HEK293 (cell line): Measurements from ENCODE around the gene SYNGR4.

Source experiments
- CTCF ChIA-PET: fragments of 350-600 bp; formaldehyde crosslinking; extraction: SDS; loops from one replicate; lab custom pipeline; 2021; ENCODE audit warnings: antibody characterized with exemption; lab: Yijun Ruan, JAX
- POLR2A ChIA-PET: fragments of 300-600 bp; formaldehyde crosslinking; extraction: SDS; loops from one replicate; lab custom pipeline; 2020; ENCODE audit warnings: antibody characterized with exemption, inconsistent platforms; lab: Yijun Ruan, JAX
- H3K27ac ChIP-seq: fragments of 200-500 bp; sonication (Bioruptor generic); 2 replicates; pipeline ENCODE4 v1.5.1; 2014; ENCODE audit warnings: low read depth, low read length, control low read depth, inconsistent platforms; ENCODE audit errors: extremely low read depth
- H3K36me3 ChIP-seq, 2 experiments: fragments of 200-500 bp in 1 of 2; sonication (Bioruptor generic) in 1 of 2; 1 replicate in 1 of 2; 2 replicates in 1 of 2; pipeline ENCODE4 v1.5.1; 2014 to 2017; ENCODE audit warnings: inconsistent platforms in 2 of 2, low read length in 2 of 2; ENCODE audit not compliant: control insufficient read depth in 2 of 2, insufficient read depth in 1 of 2
- H3K4me1 ChIP-seq: fragments of 200-500 bp; sonication (Bioruptor generic); 2 replicates; pipeline ENCODE4 v1.5.1; 2014; ENCODE audit warnings: mild to moderate bottlenecking, low read length, inconsistent platforms; ENCODE audit not compliant: control insufficient read depth, insufficient read depth
- H3K4me3 ChIP-seq: 2 replicates; pipeline ENCODE4 v1.5.1; 2011; ENCODE audit warnings: low read depth, mild to moderate bottlenecking, control low read depth, low read length, moderate library complexity
- H3K9me3 ChIP-seq: fragments of 200-500 bp; sonication (Bioruptor generic); 2 replicates; pipeline ENCODE4 v1.5.1; 2014; ENCODE audit warnings: low read depth, low read length, inconsistent platforms; ENCODE audit not compliant: control insufficient read depth, insufficient read depth
- KLF7 ChIP-seq: fragments of 450-650 bp; formaldehyde crosslinking; IDR thresholded peaks from 2 replicates; pipeline ENCODE4 v1.5.1; 2016; ENCODE audit warnings: missing biosample characterization, missing genetic modification characterization, borderline replicate concordance
- MZF1 ChIP-seq: fragments of 450-650 bp; formaldehyde crosslinking; IDR thresholded peaks from 2 replicates; pipeline ENCODE4 v1.5.1; 2017; ENCODE audit warnings: missing biosample characterization, missing genetic modification characterization, borderline replicate concordance
- RBAK ChIP-seq: fragments of 450-650 bp; formaldehyde crosslinking; IDR thresholded peaks from 2 replicates; pipeline ENCODE4 v1.5.1; 2016; ENCODE audit warnings: missing biosample characterization, missing genetic modification characterization
- ZEB2 ChIP-seq: fragments of 450-650 bp; formaldehyde crosslinking; IDR thresholded peaks from 2 replicates; pipeline ENCODE4 v1.5.1; 2016; ENCODE audit warnings: missing biosample characterization, missing genetic modification characterization
- ZNF155 ChIP-seq: fragments of 450-650 bp; formaldehyde crosslinking; IDR thresholded peaks from 2 replicates; pipeline ENCODE4 v1.5.1; 2016; ENCODE audit warnings: missing biosample characterization, missing genetic modification characterization
- ZNF2 ChIP-seq: fragments of 450-650 bp; formaldehyde crosslinking; IDR thresholded peaks from 2 replicates; pipeline ENCODE4 v1.5.1; 2016; ENCODE audit warnings: missing biosample characterization, missing genetic modification characterization
- ZNF391 ChIP-seq: fragments of 450-650 bp; formaldehyde crosslinking; IDR thresholded peaks from 2 replicates; pipeline ENCODE4 v1.5.1; 2016; ENCODE audit warnings: low read depth, missing biosample characterization, missing genetic modification characterization, borderline replicate concordance
- ZNF426 ChIP-seq: fragments of 450-650 bp; formaldehyde crosslinking; IDR thresholded peaks from 2 replicates; pipeline ENCODE4 v1.5.1; 2017; ENCODE audit warnings: missing biosample characterization, missing genetic modification characterization, mild to moderate bottlenecking, inconsistent platforms, moderate library complexity
- ZNF521 ChIP-seq: fragments of 450-650 bp; formaldehyde crosslinking; IDR thresholded peaks from 2 replicates; pipeline ENCODE4 v1.5.1; 2017; ENCODE audit warnings: missing biosample characterization, mild to moderate bottlenecking, missing genetic modification characterization
- ZNF658 ChIP-seq: fragments of 450-650 bp; formaldehyde crosslinking; IDR thresholded peaks from 2 replicates; pipeline ENCODE4; 2016; ENCODE audit warnings: missing biosample characterization, missing genetic modification characterization
- ZNF664 ChIP-seq: fragments of 450-650 bp; formaldehyde crosslinking; IDR thresholded peaks from 2 replicates; pipeline ENCODE4 v1.5.1; 2016; ENCODE audit warnings: missing biosample characterization, missing genetic modification characterization
- ZNF792 ChIP-seq: fragments of 450-650 bp; formaldehyde crosslinking; IDR thresholded peaks from 2 replicates; pipeline ENCODE4 v1.5.1; 2016; ENCODE audit warnings: missing biosample characterization, missing genetic modification characterization
- TF ChIP-seq, protein P1 (sequence below): fragments of 450-650 bp; formaldehyde crosslinking; IDR thresholded peaks from 2 replicates; pipeline ENCODE4 v1.5.1; 2016; ENCODE audit warnings: missing biosample characterization, missing genetic modification characterization, low read depth
- TF ChIP-seq, protein P2 (sequence below): fragments of 450-650 bp; formaldehyde crosslinking; IDR thresholded peaks from 2 replicates; pipeline ENCODE4 v1.5.1; 2017; ENCODE audit warnings: missing biosample characterization, missing genetic modification characterization
- TF ChIP-seq, protein P3 (sequence below): fragments of 450-650 bp; formaldehyde crosslinking; IDR thresholded peaks from 2 replicates; pipeline ENCODE4 v1.5.1; 2017; ENCODE audit warnings: missing biosample characterization, missing genetic modification characterization
- TF ChIP-seq, protein P4 (sequence below): fragments of 450-650 bp; formaldehyde crosslinking; IDR thresholded peaks from 2 replicates; pipeline ENCODE4 v1.5.1; 2017; ENCODE audit warnings: missing biosample characterization, missing genetic modification characterization
- TF ChIP-seq, protein P5 (sequence below): fragments of 450-650 bp; formaldehyde crosslinking; IDR thresholded peaks from 2 replicates; pipeline ENCODE4 v1.5.1; 2016; ENCODE audit warnings: missing biosample characterization, missing genetic modification characterization
- TF ChIP-seq, protein P6 (sequence below): fragments of 450-650 bp; formaldehyde crosslinking; IDR thresholded peaks from 2 replicates; pipeline ENCODE4 v1.5.1; 2016; ENCODE audit warnings: missing biosample characterization, missing genetic modification characterization
- TF ChIP-seq, protein P7 (sequence below): fragments of 450-650 bp; formaldehyde crosslinking; IDR thresholded peaks from 2 replicates; pipeline ENCODE4 v1.5.1; 2016; ENCODE audit warnings: missing biosample characterization, missing genetic modification characterization, borderline replicate concordance

SYNGR4 gene

DNA sequence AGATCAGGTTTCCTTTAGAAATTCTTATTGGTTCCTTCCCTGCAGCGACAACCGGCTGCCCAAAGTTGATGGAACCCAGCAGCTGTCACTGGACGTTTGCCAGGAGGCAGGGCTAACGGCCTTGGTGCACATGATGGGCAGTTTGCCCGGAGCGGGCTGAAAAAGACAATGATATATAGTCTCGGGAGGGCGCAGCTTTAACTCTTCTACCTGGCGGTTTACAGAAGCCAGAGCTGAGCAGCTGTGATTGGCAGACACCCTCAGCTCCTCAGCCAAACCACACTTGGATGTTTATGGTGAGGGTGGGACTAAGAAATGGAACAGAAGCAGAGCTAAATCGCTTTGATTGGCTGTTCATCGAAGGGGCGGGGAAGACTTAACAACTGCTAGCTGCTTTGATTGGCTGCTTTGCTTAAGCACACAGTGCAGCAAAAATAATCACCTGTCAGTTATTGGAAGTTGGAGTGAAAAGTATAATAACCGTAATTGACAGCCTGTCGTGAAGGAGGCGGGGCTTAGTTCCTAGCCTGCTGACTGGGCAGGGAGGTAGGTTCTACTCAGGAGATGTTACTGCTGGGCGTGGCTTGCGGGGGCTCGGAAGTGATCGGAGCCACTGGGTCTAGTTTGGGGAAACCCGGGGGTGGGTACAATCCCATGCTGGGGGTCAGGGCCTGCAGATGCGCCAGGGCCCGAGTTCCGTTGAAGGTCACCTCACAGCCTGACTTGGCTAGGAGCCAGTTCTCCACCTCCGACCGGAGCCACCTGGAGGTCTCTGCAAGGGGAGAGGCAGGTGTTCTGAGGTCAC, 31.3 kb upstream of the SYNGR4 start:
- peak overlapping the region; percentile 85 for H3K27ac ChIP-seq
- H3K4me3 ChIP-seq: peak overlapping the region; percentile 26
- no peaks in the 10 kb centered on the region for H3K9me3 ChIP-seq
- TF ChIP-seq, protein P1, sequence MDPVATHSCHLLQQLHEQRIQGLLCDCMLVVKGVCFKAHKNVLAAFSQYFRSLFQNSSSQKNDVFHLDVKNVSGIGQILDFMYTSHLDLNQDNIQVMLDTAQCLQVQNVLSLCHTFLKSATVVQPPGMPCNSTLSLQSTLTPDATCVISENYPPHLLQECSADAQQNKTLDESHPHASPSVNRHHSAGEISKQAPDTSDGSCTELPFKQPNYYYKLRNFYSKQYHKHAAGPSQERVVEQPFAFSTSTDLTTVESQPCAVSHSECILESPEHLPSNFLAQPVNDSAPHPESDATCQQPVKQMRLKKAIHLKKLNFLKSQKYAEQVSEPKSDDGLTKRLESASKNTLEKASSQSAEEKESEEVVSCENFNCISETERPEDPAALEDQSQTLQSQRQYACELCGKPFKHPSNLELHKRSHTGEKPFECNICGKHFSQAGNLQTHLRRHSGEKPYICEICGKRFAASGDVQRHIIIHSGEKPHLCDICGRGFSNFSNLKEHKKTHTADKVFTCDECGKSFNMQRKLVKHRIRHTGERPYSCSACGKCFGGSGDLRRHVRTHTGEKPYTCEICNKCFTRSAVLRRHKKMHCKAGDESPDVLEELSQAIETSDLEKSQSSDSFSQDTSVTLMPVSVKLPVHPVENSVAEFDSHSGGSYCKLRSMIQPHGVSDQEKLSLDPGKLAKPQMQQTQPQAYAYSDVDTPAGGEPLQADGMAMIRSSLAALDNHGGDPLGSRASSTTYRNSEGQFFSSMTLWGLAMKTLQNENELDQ: no peak
- TF ChIP-seq ZNF664 (tag by site-specific recombination) (no peak), MZF1 (no peak), RBAK (tag by site-specific recombination) (no peak), KLF7 (no peak; the same call in 1 of the 2 replicates), ZNF658 (tag by site-specific recombination) (no peak), ZNF426 (tag by site-specific recombination) (no peak), ZEB2 (tag by site-specific recombination) (peak; percentile 58; the same call in 1 of the 2 replicates), ZNF155 (tag by site-specific recombination) (no peak), ZNF792 (no peak), ZNF391 (tag by site-specific recombination) (peak; percentile 60; the same call in 1 of the 2 replicates), ZNF2 (tag by site-specific recombination) (no peak), ZNF521 (no peak)
- TF ChIP-seq, protein P2, sequence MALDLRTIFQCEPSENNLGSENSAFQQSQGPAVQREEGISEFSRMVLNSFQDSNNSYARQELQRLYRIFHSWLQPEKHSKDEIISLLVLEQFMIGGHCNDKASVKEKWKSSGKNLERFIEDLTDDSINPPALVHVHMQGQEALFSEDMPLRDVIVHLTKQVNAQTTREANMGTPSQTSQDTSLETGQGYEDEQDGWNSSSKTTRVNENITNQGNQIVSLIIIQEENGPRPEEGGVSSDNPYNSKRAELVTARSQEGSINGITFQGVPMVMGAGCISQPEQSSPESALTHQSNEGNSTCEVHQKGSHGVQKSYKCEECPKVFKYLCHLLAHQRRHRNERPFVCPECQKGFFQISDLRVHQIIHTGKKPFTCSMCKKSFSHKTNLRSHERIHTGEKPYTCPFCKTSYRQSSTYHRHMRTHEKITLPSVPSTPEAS: no peak
- TF ChIP-seq, protein P3, sequence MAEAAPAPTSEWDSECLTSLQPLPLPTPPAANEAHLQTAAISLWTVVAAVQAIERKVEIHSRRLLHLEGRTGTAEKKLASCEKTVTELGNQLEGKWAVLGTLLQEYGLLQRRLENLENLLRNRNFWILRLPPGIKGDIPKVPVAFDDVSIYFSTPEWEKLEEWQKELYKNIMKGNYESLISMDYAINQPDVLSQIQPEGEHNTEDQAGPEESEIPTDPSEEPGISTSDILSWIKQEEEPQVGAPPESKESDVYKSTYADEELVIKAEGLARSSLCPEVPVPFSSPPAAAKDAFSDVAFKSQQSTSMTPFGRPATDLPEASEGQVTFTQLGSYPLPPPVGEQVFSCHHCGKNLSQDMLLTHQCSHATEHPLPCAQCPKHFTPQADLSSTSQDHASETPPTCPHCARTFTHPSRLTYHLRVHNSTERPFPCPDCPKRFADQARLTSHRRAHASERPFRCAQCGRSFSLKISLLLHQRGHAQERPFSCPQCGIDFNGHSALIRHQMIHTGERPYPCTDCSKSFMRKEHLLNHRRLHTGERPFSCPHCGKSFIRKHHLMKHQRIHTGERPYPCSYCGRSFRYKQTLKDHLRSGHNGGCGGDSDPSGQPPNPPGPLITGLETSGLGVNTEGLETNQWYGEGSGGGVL (tag by site-specific recombination): peak; percentile 38; the same call in 1 of the 2 replicates
- TF ChIP-seq, protein P4, sequence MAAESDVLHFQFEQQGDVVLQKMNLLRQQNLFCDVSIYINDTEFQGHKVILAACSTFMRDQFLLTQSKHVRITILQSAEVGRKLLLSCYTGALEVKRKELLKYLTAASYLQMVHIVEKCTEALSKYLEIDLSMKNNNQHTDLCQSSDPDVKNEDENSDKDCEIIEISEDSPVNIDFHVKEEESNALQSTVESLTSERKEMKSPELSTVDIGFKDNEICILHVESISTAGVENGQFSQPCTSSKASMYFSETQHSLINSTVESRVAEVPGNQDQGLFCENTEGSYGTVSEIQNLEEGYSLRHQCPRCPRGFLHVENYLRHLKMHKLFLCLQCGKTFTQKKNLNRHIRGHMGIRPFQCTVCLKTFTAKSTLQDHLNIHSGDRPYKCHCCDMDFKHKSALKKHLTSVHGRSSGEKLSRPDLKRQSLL (tag by site-specific recombination): no peak
- TF ChIP-seq, protein P5, sequence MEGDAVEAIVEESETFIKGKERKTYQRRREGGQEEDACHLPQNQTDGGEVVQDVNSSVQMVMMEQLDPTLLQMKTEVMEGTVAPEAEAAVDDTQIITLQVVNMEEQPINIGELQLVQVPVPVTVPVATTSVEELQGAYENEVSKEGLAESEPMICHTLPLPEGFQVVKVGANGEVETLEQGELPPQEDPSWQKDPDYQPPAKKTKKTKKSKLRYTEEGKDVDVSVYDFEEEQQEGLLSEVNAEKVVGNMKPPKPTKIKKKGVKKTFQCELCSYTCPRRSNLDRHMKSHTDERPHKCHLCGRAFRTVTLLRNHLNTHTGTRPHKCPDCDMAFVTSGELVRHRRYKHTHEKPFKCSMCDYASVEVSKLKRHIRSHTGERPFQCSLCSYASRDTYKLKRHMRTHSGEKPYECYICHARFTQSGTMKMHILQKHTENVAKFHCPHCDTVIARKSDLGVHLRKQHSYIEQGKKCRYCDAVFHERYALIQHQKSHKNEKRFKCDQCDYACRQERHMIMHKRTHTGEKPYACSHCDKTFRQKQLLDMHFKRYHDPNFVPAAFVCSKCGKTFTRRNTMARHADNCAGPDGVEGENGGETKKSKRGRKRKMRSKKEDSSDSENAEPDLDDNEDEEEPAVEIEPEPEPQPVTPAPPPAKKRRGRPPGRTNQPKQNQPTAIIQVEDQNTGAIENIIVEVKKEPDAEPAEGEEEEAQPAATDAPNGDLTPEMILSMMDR: no peak
- TF ChIP-seq, protein P6, sequence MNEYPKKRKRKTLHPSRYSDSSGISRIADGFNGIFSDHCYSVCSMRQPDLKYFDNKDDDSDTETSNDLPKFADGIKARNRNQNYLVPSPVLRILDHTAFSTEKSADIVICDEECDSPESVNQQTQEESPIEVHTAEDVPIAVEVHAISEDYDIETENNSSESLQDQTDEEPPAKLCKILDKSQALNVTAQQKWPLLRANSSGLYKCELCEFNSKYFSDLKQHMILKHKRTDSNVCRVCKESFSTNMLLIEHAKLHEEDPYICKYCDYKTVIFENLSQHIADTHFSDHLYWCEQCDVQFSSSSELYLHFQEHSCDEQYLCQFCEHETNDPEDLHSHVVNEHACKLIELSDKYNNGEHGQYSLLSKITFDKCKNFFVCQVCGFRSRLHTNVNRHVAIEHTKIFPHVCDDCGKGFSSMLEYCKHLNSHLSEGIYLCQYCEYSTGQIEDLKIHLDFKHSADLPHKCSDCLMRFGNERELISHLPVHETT (tag by site-specific recombination): no peak
- TF ChIP-seq, protein P7, sequence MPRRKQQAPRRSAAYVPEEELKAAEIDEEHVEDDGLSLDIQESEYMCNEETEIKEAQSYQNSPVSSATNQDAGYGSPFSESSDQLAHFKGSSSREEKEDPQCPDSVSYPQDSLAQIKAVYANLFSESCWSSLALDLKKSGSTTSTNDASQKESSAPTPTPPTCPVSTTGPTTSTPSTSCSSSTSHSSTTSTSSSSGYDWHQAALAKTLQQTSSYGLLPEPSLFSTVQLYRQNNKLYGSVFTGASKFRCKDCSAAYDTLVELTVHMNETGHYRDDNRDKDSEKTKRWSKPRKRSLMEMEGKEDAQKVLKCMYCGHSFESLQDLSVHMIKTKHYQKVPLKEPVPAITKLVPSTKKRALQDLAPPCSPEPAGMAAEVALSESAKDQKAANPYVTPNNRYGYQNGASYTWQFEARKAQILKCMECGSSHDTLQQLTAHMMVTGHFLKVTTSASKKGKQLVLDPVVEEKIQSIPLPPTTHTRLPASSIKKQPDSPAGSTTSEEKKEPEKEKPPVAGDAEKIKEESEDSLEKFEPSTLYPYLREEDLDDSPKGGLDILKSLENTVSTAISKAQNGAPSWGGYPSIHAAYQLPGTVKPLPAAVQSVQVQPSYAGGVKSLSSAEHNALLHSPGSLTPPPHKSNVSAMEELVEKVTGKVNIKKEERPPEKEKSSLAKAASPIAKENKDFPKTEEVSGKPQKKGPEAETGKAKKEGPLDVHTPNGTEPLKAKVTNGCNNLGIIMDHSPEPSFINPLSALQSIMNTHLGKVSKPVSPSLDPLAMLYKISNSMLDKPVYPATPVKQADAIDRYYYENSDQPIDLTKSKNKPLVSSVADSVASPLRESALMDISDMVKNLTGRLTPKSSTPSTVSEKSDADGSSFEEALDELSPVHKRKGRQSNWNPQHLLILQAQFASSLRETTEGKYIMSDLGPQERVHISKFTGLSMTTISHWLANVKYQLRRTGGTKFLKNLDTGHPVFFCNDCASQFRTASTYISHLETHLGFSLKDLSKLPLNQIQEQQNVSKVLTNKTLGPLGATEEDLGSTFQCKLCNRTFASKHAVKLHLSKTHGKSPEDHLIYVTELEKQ (tag by site-specific recombination): peak; percentile 61

More for the DNA sequence above, 31.3 kb upstream of the SYNGR4 start:
- Histone ChIP-seq H3K36me3 (no peaks in the 10 kb centered on the region), H3K4me1 (peaks cover 15% of the 10 kb centered on the region)
- ChIA-PET POLR2A (interaction anchor here (0.5 to 3.8 kb wide), 14 partner anchors 8 to 1254 kb away, joined by 3 to 54 read pairs (median 6); partner anchors contain the start of genes EMP3, KDELR1, SYNGR4 and TMEM143), CTCF (interaction anchor here (0.5 to 5.0 kb wide), 17 partner anchors 8 to 1987 kb away, joined by 3 to 104 read pairs (median 4); partner anchors contain the start of genes EMP3, GRWD1 and KDELR1)
